IMR-90 (cell line): ENCODE measurements around the gene CARD10. TPM values are rescaled to one million over a fixed set of nuclear protein-coding genes. Genes with fewer than 3 reads are reported as not detected.

Experiments
- ATAC-seq: fragments of 200-7000 bp; cut with Tn5 transposase; 2 replicates; pipeline ENCODE4 v1.9.1; 2020; ENCODE audit warnings: low read depth, mild to moderate bottlenecking, moderate library complexity
- BruUV-seq: library from RNA; stranded (reverse); fragments of 400-500 nt; replicated peaks from 2 replicates; lab custom pipeline; 2021; lab: Mats Ljungman, UMichigan
- CTCF ChIA-PET: fragments of 300-600 bp; formaldehyde crosslinking; extraction: SDS; loops from one replicate; lab custom pipeline; 2021; ENCODE audit warnings: antibody characterized with exemption; lab: Yijun Ruan, JAX
- POLR2A ChIA-PET: fragments of 300-600 bp; sonication (Branson Sonifier 250); formaldehyde crosslinking; loops from one replicate; lab custom pipeline; 2022; ENCODE audit warnings: antibody characterized with exemption; ENCODE audit not compliant: unreplicated experiment; lab: Charles Lee
- DNase-seq: peaks from one replicate; pipeline ENCODE4 v3.0.0; 2013
- H2AFZ ChIP-seq: replicated peaks from 2 replicates; pipeline ENCODE3; 2013; ENCODE audit warnings: low read length, mild to moderate bottlenecking; ENCODE audit not compliant: poor library complexity
- H2AK5ac ChIP-seq: 2 replicates; pipeline ENCODE4 v1.6.1; 2013; ENCODE audit warnings: low read depth, low read length, inconsistent platforms
- H2AK9ac ChIP-seq: replicated peaks from 2 replicates; pipeline ENCODE3; 2013; ENCODE audit warnings: mild to moderate bottlenecking, low read depth, low read length, moderate library complexity; ENCODE audit not compliant: poor library complexity
- H2BK120ac ChIP-seq: 2 replicates; pipeline ENCODE4 v1.6.1; 2013; ENCODE audit warnings: low read depth, low read length, inconsistent platforms
- H2BK15ac ChIP-seq: 3 replicates; pipeline ENCODE4 v1.6.1; 2013; ENCODE audit warnings: low read depth, low read length, inconsistent platforms
- H2BK20ac ChIP-seq: 2 replicates; pipeline ENCODE4 v1.6.1; 2013; ENCODE audit warnings: low read depth, mild to moderate bottlenecking, inconsistent platforms, low read length, moderate library complexity
- H2BK5ac ChIP-seq: 2 replicates; pipeline ENCODE4 v1.6.1; 2013; ENCODE audit warnings: mild to moderate bottlenecking, low read depth, low read length, inconsistent platforms; ENCODE audit not compliant: poor library complexity, severe bottlenecking
- H3K14ac ChIP-seq: replicated peaks from 2 replicates; pipeline ENCODE4 v1.6.1; 2013; ENCODE audit warnings: low read depth, low read length, inconsistent platforms
- H3K18ac ChIP-seq: 2 replicates; pipeline ENCODE4 v1.6.1; 2013; ENCODE audit warnings: low read depth, low read length, control low read depth
- H3K23ac ChIP-seq: 2 replicates; pipeline ENCODE4 v1.6.1; 2013; ENCODE audit warnings: low read depth, low read length, inconsistent platforms
- H3K27ac ChIP-seq: 2 replicates; pipeline ENCODE4 v1.5.1; 2013; ENCODE audit warnings: mild to moderate bottlenecking, control low read depth, low read length; ENCODE audit not compliant: insufficient read depth
- H3K27me3 ChIP-seq: 2 replicates; pipeline ENCODE4 v1.6.1; 2013; ENCODE audit warnings: low read length; ENCODE audit not compliant: control insufficient read depth, insufficient read depth
- H3K36me3 ChIP-seq: 2 replicates; pipeline ENCODE4 v1.6.1; 2013; ENCODE audit warnings: low read length, mixed read lengths; ENCODE audit not compliant: control insufficient read depth, insufficient read depth
- H3K4ac ChIP-seq: 2 replicates; pipeline ENCODE4 v1.6.1; 2013; ENCODE audit warnings: low read depth, low read length, inconsistent platforms
- H3K4me1 ChIP-seq: 2 replicates; pipeline ENCODE4 v1.6.1; 2013; ENCODE audit warnings: low read length, mixed read lengths; ENCODE audit not compliant: control insufficient read depth, insufficient read depth
- H3K4me2 ChIP-seq: 2 replicates; pipeline ENCODE4 v1.6.1; 2013; ENCODE audit warnings: low read depth, mild to moderate bottlenecking, control low read depth, low read length, moderate library complexity
- H3K4me3 ChIP-seq: 2 replicates; pipeline ENCODE4 v1.5.1; 2013; ENCODE audit warnings: low read depth, mild to moderate bottlenecking, control low read depth, low read length, moderate library complexity; ENCODE audit not compliant: insufficient read depth
- H3K56ac ChIP-seq: 2 replicates; pipeline ENCODE4 v1.6.1; 2013; ENCODE audit warnings: low read length, inconsistent platforms; ENCODE audit not compliant: insufficient read depth; ENCODE audit errors: extremely low read depth
- H3K79me1 ChIP-seq, 2 experiments: 2 replicates each; pipeline ENCODE4 v1.6.1; 2013; ENCODE audit warnings: low read length in 2 of 2, inconsistent platforms in 1 of 2, low read depth in 1 of 2
- H3K9ac ChIP-seq: 2 replicates; pipeline ENCODE4 v1.6.1; 2013; ENCODE audit warnings: low read depth, low read length, control low read depth
- H3K9me1 ChIP-seq: 2 replicates; pipeline ENCODE4 v1.6.1; 2013; ENCODE audit warnings: low read length, inconsistent platforms; ENCODE audit not compliant: insufficient read depth
- H3K9me3 ChIP-seq: 2 replicates; pipeline ENCODE4 v1.6.1; 2013; ENCODE audit warnings: low read length; ENCODE audit not compliant: control insufficient read depth, insufficient read depth
- H4K20me1 ChIP-seq: 2 replicates; pipeline ENCODE4 v1.6.1; 2013; ENCODE audit warnings: low read length, inconsistent platforms; ENCODE audit not compliant: insufficient read depth
- H4K5ac ChIP-seq: 2 replicates; pipeline ENCODE4 v1.6.1; 2013; ENCODE audit warnings: mild to moderate bottlenecking, low read depth, low read length, control low read depth
- H4K8ac ChIP-seq, 2 experiments: 2 replicates each; pipeline ENCODE4 v1.6.1; 2013; ENCODE audit warnings: low read depth in 2 of 2, low read length in 2 of 2, control low read depth in 1 of 2, inconsistent platforms in 1 of 2
- H4K91ac ChIP-seq: 2 replicates; pipeline ENCODE4 v1.6.1; 2013; ENCODE audit warnings: low read depth, low read length, inconsistent platforms; ENCODE audit not compliant: insufficient read depth
- POLR2A ChIP-seq: IDR thresholded peaks from 2 replicates; pipeline ENCODE4 v1.6.1; 2012; ENCODE audit warnings: mild to moderate bottlenecking, low read depth, low read length
- RAD21 ChIP-seq: IDR thresholded peaks from 2 replicates; pipeline ENCODE4 v1.6.1; 2012; ENCODE audit warnings: low read length, improper control_type of control experiment
- RCOR1 ChIP-seq: IDR thresholded peaks from 2 replicates; pipeline ENCODE4 v1.6.1; 2012; ENCODE audit warnings: mild to moderate bottlenecking, low read length, improper control_type of control experiment; ENCODE audit not compliant: insufficient replicate concordance
- SMC3 ChIP-seq: fragments of 150-350 bp; IDR thresholded peaks from 2 replicates; pipeline ENCODE4 v1.6.1; 2016; ENCODE audit warnings: low read depth, mild to moderate bottlenecking, antibody characterized with exemption, low read length, moderate library complexity
- USF2 ChIP-seq: fragments of 150-350 bp; IDR thresholded peaks from 2 replicates; pipeline ENCODE4 v1.6.1; 2017; ENCODE audit warnings: mild to moderate bottlenecking, antibody characterized with exemption, low read length, low read depth
- WGBS, 2 experiments: methylation state at CpG; one replicate each; pipeline versions ENCODE4 v1.1.5 to v1.1.7; 2013; ENCODE audit warnings: missing lambda C conversion rate in 2 of 2; ENCODE audit not compliant: insufficient read length in 1 of 2; ENCODE audit errors: extremely low coverage in 2 of 2; 5-methylcytosine and 5-hydroxymethylcytosine counted together
- dilution Hi-C: fragments of 300-500 bp; cut with HindIII; formaldehyde crosslinking; loops from one replicate; pipeline ENCODE4 v1.14.3; 2018; ENCODE audit warnings: low sequenced_read_pairs; ENCODE audit not compliant: unreplicated experiment
- in situ Hi-C: fragments of 300-500 bp; cut with MboI; formaldehyde crosslinking; loops from 3 replicates; pipeline ENCODE4 v1.14.3; 2019; ENCODE audit warnings: low sequenced_read_pairs, inconsistent platforms, mixed read lengths
- intact Hi-C: fragments of 100-400 bp; cut with micrococcal nuclease; formaldehyde crosslinking; loops from 2 replicates; pipeline ENCODE4 v1.10.0; 2022
- polyA plus RNA-seq, 3 experiments: library from polyadenylated mRNA; depleted of rRNA; stranded (reverse); fragments of >200 nt; gene quantifications; 2 replicates each; pipeline ENCODE4 v1.2.3, GENCODE V29; 2012; ENCODE audit warnings: low replicate concordance in 1 of 3
- total RNA-seq: library from RNA; depleted of rRNA; stranded (reverse); fragments of >200 nt; gene quantifications from 2 replicates; pipeline ENCODE4 v1.2.3, GENCODE V29; 2012
- TF ChIP-seq, protein P1 (sequence below): conservative IDR thresholded peaks from 2 replicates; pipeline ENCODE4 v1.5.1; 2012; ENCODE audit warnings: mild to moderate bottlenecking, low read depth, low read length, improper control_type of control experiment

CARD10 gene
- total and polyA plus RNA-seq, 2 of the 4 experiments (the other 2 are of a cell fraction) = 6.1 to 18.4 TPM

DNA sequence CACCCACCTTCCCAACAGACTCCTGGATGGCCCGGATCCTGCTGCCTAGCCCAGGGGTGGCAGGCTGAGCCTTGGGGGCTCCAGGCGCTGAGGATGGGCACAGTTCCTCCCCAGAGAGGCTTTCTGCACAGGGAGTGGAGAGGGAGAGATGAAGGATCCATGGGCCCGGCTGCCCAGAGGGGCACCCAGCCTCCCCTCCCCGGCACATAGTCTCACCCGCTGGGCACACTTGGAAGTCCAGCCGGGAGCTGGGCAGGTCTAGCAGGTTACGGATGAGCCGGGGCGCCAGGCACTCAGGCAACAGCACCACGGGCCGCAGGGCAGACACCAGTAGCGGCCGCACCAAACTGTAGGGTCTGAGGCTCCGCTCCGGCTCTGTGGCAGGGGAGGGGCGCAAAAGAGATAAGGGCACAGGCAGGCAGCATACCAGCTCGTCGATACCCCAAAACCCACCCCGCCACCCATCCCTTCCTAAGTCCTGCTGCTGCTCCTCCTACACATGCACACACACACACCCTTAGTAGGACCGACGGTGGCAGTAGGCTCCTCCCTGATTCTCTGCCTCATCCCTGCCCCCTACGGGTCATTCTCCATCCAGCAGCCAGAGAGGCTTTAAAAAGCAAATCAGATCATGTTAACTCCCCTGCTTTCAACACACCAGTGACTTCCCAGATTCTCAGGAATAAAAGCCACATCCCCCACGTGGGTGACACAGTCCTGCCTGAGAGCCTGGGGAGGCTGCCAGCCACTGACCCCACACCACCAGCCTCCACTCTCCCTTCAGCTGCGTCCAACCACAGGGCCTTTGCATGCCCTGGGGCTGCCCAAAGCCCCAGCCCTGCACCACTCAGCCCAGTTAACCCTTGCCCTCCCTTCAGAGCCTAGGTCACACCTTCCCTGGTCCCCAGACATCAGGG, 26.5 kb downstream of the CARD10 start:
- WGBS, 2 experiments = 89% methylated on average over 12 of the region's 24 CpGs; no CpG with 5 or more reads in 1 of the 2 experiments
- ATAC-seq = peak; percentile 61

More for the DNA sequence above, 26.5 kb downstream of the CARD10 start:
- Histone ChIP-seq H3K4me1 (peaks cover 9% of the 10 kb centered on the region), H3K9me1 (peaks cover 3% of the 10 kb centered on the region; the same call in 1 of the 2 replicates), H2AK5ac (no peak overlapping the region; the same call in 1 of the 2 replicates), H3K4ac (no peak overlapping the region), H3K14ac (no peak overlapping the region), H2BK120ac (no peak overlapping the region), H4K8ac (no peak overlapping the region), H4K91ac (no peak overlapping the region), H3K9me3 (no peaks in the 10 kb centered on the region), H2BK5ac (no peak overlapping the region), H3K4me2 (no peak overlapping the region), H3K27ac (no peak overlapping the region), H3K9ac (no peak overlapping the region), H2BK15ac (no peak overlapping the region), H2AK9ac (peak overlapping the region; percentile 15), H3K79me1 (0 out of 4 replicates have a peak, but pooled peaks cover 0 to under 1% of the 10 kb centered on the region in 2 experiments), H3K36me3 (peaks cover 2% of the 10 kb centered on the region; the same call in 1 of the 2 replicates), H3K18ac (no peak overlapping the region), H2AFZ (no peak overlapping the region), H3K56ac (no peak overlapping the region), H3K23ac (no peak overlapping the region), H3K4me3 (no peak overlapping the region), H3K27me3 (no peaks in the 10 kb centered on the region), H4K20me1 (peaks cover 8% of the 10 kb centered on the region), H2BK20ac (no peak overlapping the region), H4K5ac (no peak overlapping the region)
- CTCF ChIA-PET = no interaction called here
- dilution Hi-C loops = no loop called here
- intact Hi-C loops = no loop called here
- peak; percentile 59 for DNase-seq
- POLR2A ChIA-PET = interaction anchor here (0.6 kb wide), 1 partner anchor 16 kb away, joined by 5 read pairs; no protein-coding TSS in a partner anchor
- no peak for TF ChIP-seq POLR2A
- no peak for TF ChIP-seq RCOR1
- TF ChIP-seq RAD21 = peak; percentile 24; the same call in 1 of the 2 replicates
- peak; percentile 57; the same call in 1 of the 2 replicates for TF ChIP-seq USF2
- TF ChIP-seq, protein P1, sequence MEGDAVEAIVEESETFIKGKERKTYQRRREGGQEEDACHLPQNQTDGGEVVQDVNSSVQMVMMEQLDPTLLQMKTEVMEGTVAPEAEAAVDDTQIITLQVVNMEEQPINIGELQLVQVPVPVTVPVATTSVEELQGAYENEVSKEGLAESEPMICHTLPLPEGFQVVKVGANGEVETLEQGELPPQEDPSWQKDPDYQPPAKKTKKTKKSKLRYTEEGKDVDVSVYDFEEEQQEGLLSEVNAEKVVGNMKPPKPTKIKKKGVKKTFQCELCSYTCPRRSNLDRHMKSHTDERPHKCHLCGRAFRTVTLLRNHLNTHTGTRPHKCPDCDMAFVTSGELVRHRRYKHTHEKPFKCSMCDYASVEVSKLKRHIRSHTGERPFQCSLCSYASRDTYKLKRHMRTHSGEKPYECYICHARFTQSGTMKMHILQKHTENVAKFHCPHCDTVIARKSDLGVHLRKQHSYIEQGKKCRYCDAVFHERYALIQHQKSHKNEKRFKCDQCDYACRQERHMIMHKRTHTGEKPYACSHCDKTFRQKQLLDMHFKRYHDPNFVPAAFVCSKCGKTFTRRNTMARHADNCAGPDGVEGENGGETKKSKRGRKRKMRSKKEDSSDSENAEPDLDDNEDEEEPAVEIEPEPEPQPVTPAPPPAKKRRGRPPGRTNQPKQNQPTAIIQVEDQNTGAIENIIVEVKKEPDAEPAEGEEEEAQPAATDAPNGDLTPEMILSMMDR = peak; percentile 44
- TF ChIP-seq SMC3 = peak; percentile 25; the same call in 1 of the 2 replicates
- in situ Hi-C loops = no loop called here
- BruUV-seq = no TSS peak
